ENCODE results near the gene MICAL2. TPM values are rescaled to one million over a fixed set of nuclear protein-coding genes. Genes with fewer than 3 reads are reported as not detected.

MICAL2 gene
- total RNA-seq, 1 experiment from 2014 or later, result 62.9 TPM

GRCh38 chr11:12221051-12221535 lies 110.7 kb downstream of the MICAL2 start:
- ATAC-seq, result no peak

GRCh38 chr11:12222055-12222792 lies 111.8 kb downstream of the MICAL2 start:
- intact Hi-C loops (cut with micrococcal nuclease), result no loop called here
- Histone ChIP-seq H3K4me3 (ENCODE audit: low read length) (no peak overlapping the region), H4K20me1 (ENCODE audit: low read length) (no peaks in the 10 kb centered on the region), H3K9ac (ENCODE audit: low read length) (no peak overlapping the region), H3K4me1 (ENCODE audit: insufficient read depth, low read length) (peaks cover 24% of the 10 kb centered on the region), H3K9me2 (replicated peaks; ENCODE audit: low read length) (no peaks in the 10 kb centered on the region), H3K79me2 (ENCODE audit: low read length) (no peaks in the 10 kb centered on the region), H3F3A (ENCODE audit: low read length, unreplicated experiment) (no peaks in the 10 kb centered on the region), H3K4me2 (ENCODE audit: low read length) (no peak overlapping the region), H3K36me3 (ENCODE audit: low read depth, low read length) (peaks cover 30% of the 10 kb centered on the region), H3K9me3 (ENCODE audit: low read length) (no peaks in the 10 kb centered on the region), H2AFZ (ENCODE audit: low read length) (no peak overlapping the region), H3K27me3 (ENCODE audit: low read length) (no peaks in the 10 kb centered on the region), H3K27ac (ENCODE audit: low read length) (peak overlapping the region; percentile 99; the same call in 1 of the 2 replicates)
- POLR2A ChIA-PET (ENCODE audit: unreplicated experiment), result no interaction called here
- CTCF ChIA-PET, result no interaction called here
- BruUV-seq (replicated peaks), result no TSS peak
- TF ChIP-seq CTCF (conservative IDR thresholded peaks at IDR 0.05; ENCODE audit: low read depth, low read length) (no peak), EZH2phosphoT487 (IDR thresholded peaks at IDR 0.05; ENCODE audit: borderline replicate concordance, low read length) (no peak), EZH2 (IDR thresholded peaks at IDR 0.05; ENCODE audit: low read length, unreplicated experiment) (no peak)
- DNase-seq (no peak), ATAC-seq (no peak)

More at GRCh38 chr11:12221051-12221535, 110.7 kb downstream of the MICAL2 start:
- POLR2A ChIA-PET (ENCODE audit: unreplicated experiment), result no interaction called here
- H3K9me3 ChIP-seq (ENCODE audit: low read length), result no peaks in the 10 kb centered on the region
- intact Hi-C loops (cut with micrococcal nuclease), result no loop called here
- H3K36me3 ChIP-seq (ENCODE audit: low read depth, low read length), result peaks cover 25% of the 10 kb centered on the region
- H3K4me1 ChIP-seq (ENCODE audit: insufficient read depth, low read length), result peaks cover 24% of the 10 kb centered on the region
- H3K4me3 ChIP-seq (ENCODE audit: low read length), result no peak overlapping the region
- no peaks in the 10 kb centered on the region for H3K79me2 ChIP-seq (ENCODE audit: low read length)
- H2AFZ ChIP-seq (ENCODE audit: low read length), result no peak overlapping the region
- no peak overlapping the region for H3K4me2 ChIP-seq (ENCODE audit: low read length)
- no peaks in the 10 kb centered on the region for H4K20me1 ChIP-seq (ENCODE audit: low read length)
- no peak for TF ChIP-seq EZH2 (IDR thresholded peaks at IDR 0.05; ENCODE audit: low read length, unreplicated experiment)
- TF ChIP-seq EZH2phosphoT487 (IDR thresholded peaks at IDR 0.05; ENCODE audit: borderline replicate concordance, low read length), result no peak
- TF ChIP-seq CTCF (conservative IDR thresholded peaks at IDR 0.05; ENCODE audit: low read depth, low read length), result no peak
- no peaks in the 10 kb centered on the region for H3K9me2 ChIP-seq (replicated peaks; ENCODE audit: low read length)
- no peak for DNase-seq
- BruUV-seq (replicated peaks), result no TSS peak
- H3F3A ChIP-seq (ENCODE audit: low read length, unreplicated experiment), result no peaks in the 10 kb centered on the region
- H3K9ac ChIP-seq (ENCODE audit: low read length), result no peak overlapping the region
- H3K27ac ChIP-seq (ENCODE audit: low read length), result no peak overlapping the region
- no peaks in the 10 kb centered on the region for H3K27me3 ChIP-seq (ENCODE audit: low read length)
- CTCF ChIA-PET, result no interaction called here

All from PC-3 (cell line).